Measurements from ENCODE around the gene SEC11C.

- TF ChIP-seq POLR2A (IDR thresholded peaks at IDR 0.05) (no peak), CTCF (IDR thresholded peaks at IDR 0.05) (no peak)
These were observed 15.5 kb downstream of the SEC11C start for GRCh38 chr18:59155153-59155552.

Measured in body of pancreas (tissue), 4 donors.